Measurements from ENCODE around the gene NEDD4L. TPM values are rescaled to one million over a fixed set of nuclear protein-coding genes. Genes with fewer than 3 reads are reported as not detected.

NEDD4L gene
- polyA plus RNA-seq, 1 donor (not counting 4 experiments of a cell fraction or from before 2014, with no cell fraction given), result 52.6 TPM

GRCh38 chr18:58253318-58253717 lies 209.3 kb downstream of the NEDD4L start:
- Histone ChIP-seq H3K9ac (ENCODE audit: control insufficient read depth, extremely low read depth, insufficient read depth, low read length) (no peak overlapping the region), H3K9me3 (ENCODE audit: control insufficient read depth, low read depth, low read length) (no peaks in the 10 kb centered on the region), H3K4me2 (ENCODE audit: control insufficient read depth, extremely low read depth, insufficient read depth, low read depth, low read length) (no peak overlapping the region), H3K27me3 (ENCODE audit: control insufficient read depth, extremely low read depth, insufficient read depth, low read length) (no peaks in the 10 kb centered on the region), H3K9me1 (ENCODE audit: control insufficient read depth, extremely low read depth, insufficient read depth, low read length) (no peaks in the 10 kb centered on the region), H4K20me1 (ENCODE audit: control insufficient read depth, extremely low read depth, insufficient read depth, low read length) (no peaks in the 10 kb centered on the region), H3K4me3 (ENCODE audit: control insufficient read depth in 2 of 3, extremely low read depth in 1 of 3, insufficient read depth in 2 of 3, low read depth in 1 of 3, low read length in 3 of 3) (no peak overlapping the region), H3K36me3 (ENCODE audit: control insufficient read depth in 2 of 2, extremely low read depth in 1 of 2, insufficient read depth in 2 of 2, low read length in 2 of 2) (peaks cover 8 to 14% of the 10 kb centered on the region in 2 experiments), H2AFZ (ENCODE audit: control insufficient read depth, low read length) (no peak overlapping the region), H3K79me2 (ENCODE audit: control insufficient read depth, insufficient read depth, low read length) (peaks cover 69% of the 10 kb centered on the region), H3K4me1 (ENCODE audit: control insufficient read depth, extremely low read depth, insufficient read depth, low read length) (no peaks in the 10 kb centered on the region), H3K27ac (ENCODE audit: control insufficient read depth, insufficient read depth, low read length) (no peak overlapping the region)
- FAIRE-seq, result no peak
- dilution Hi-C loops (cut with MboI; ENCODE audit: extremely low pct_ligation_motif_present, low sequenced_read_pairs), result no loop called here
- TF ChIP-seq EZH2 (IDR thresholded peaks at IDR 0.05; ENCODE audit: low read length), result no peak
- no peak for TF ChIP-seq CTCF (optimal IDR thresholded peaks at IDR 0.05 in 1 of 3, IDR thresholded peaks at IDR 0.05 in 1 of 3, conservative IDR thresholded peaks at IDR 0.05 in 1 of 3; ENCODE audit: extremely low read depth in 1 of 3, insufficient read depth in 2 of 3, low read length in 3 of 3)
- no peak for DNase-seq (ENCODE audit: low read depth, low spot score)

GRCh38 chr18:58253871-58254270 lies 209.8 kb downstream of the NEDD4L start:
- Histone ChIP-seq H3K4me1 (ENCODE audit: control insufficient read depth, extremely low read depth, insufficient read depth, low read length) (no peaks in the 10 kb centered on the region), H3K9ac (ENCODE audit: control insufficient read depth, extremely low read depth, insufficient read depth, low read length) (no peak overlapping the region), H3K4me3 (ENCODE audit: control insufficient read depth in 2 of 3, extremely low read depth in 1 of 3, insufficient read depth in 2 of 3, low read depth in 1 of 3, low read length in 3 of 3) (no peak overlapping the region), H3K36me3 (ENCODE audit: control insufficient read depth in 2 of 2, extremely low read depth in 1 of 2, insufficient read depth in 2 of 2, low read length in 2 of 2) (peaks cover 8 to 14% of the 10 kb centered on the region in 2 experiments), H4K20me1 (ENCODE audit: control insufficient read depth, extremely low read depth, insufficient read depth, low read length) (no peaks in the 10 kb centered on the region), H2AFZ (ENCODE audit: control insufficient read depth, low read length) (no peak overlapping the region), H3K9me3 (ENCODE audit: control insufficient read depth, low read depth, low read length) (no peaks in the 10 kb centered on the region), H3K27ac (ENCODE audit: control insufficient read depth, insufficient read depth, low read length) (no peak overlapping the region), H3K4me2 (ENCODE audit: control insufficient read depth, extremely low read depth, insufficient read depth, low read depth, low read length) (no peak overlapping the region), H3K27me3 (ENCODE audit: control insufficient read depth, extremely low read depth, insufficient read depth, low read length) (no peaks in the 10 kb centered on the region), H3K79me2 (ENCODE audit: control insufficient read depth, insufficient read depth, low read length) (peaks cover 72% of the 10 kb centered on the region), H3K9me1 (ENCODE audit: control insufficient read depth, extremely low read depth, insufficient read depth, low read length) (no peaks in the 10 kb centered on the region)
- TF ChIP-seq EZH2 (IDR thresholded peaks at IDR 0.05; ENCODE audit: low read length), result no peak
- no peak for TF ChIP-seq CTCF (optimal IDR thresholded peaks at IDR 0.05 in 1 of 3, IDR thresholded peaks at IDR 0.05 in 1 of 3, conservative IDR thresholded peaks at IDR 0.05 in 1 of 3; ENCODE audit: extremely low read depth in 1 of 3, insufficient read depth in 2 of 3, low read length in 3 of 3)
- DNase-seq (ENCODE audit: low read depth, low spot score), result no peak
- dilution Hi-C loops (cut with MboI; ENCODE audit: extremely low pct_ligation_motif_present, low sequenced_read_pairs), result no loop called here
- FAIRE-seq, result no peak

Measured in keratinocyte (primary cell).